LNCaP clone FGC (cell line): ENCODE measurements around the gene CLEC4M.

Source experiments
- DNase-seq: peaks from one replicate; pipeline ENCODE4 v3.0.0-alpha.2; 2011; ENCODE audit warnings: low read depth
- H3K4me3 ChIP-seq: 2 replicates; pipeline ENCODE4 v1.5.1; 2011; ENCODE audit warnings: mild to moderate bottlenecking, low read depth, low read length, control low read depth
- CTCF ChIP-seq: IDR thresholded peaks from 2 replicates; pipeline ENCODE4 v1.5.1; 2012; ENCODE audit warnings: mild to moderate bottlenecking; ENCODE audit not compliant: control insufficient read depth, insufficient read depth; ENCODE audit errors: extremely low read depth

Gene CLEC4M

GRCh38 chr19:7762719-7763293 lies at the start of gene CLEC4M:
Gene CLEC4M, plus strand, starts transcription at chr19:7763243. Its CDS starts 24 bp downstream, at chr19:7763267.
- TF ChIP-seq CTCF: no peak
- no peak for DNase-seq
- H3K4me3 ChIP-seq: no peak within 1 kb of the TSS

GRCh38 chr19:7715671-7716070 lies 47.4 kb upstream of the CLEC4M start:
- DNase-seq: no peak
- H3K4me3 ChIP-seq: no peak overlapping the region
- no peak for TF ChIP-seq CTCF

GRCh38 chr19:7716762-7717161 lies 46.3 kb upstream of the CLEC4M start:
- TF ChIP-seq CTCF: no peak
- DNase-seq: no peak

GRCh38 chr19:7718668-7719067 lies 44.4 kb upstream of the CLEC4M start:
- TF ChIP-seq CTCF: no peak
- H3K4me3 ChIP-seq: no peak overlapping the region
- no peak for DNase-seq

More at GRCh38 chr19:7716762-7717161, 46.3 kb upstream of the CLEC4M start:
- H3K4me3 ChIP-seq: no peak overlapping the region

- no peak for DNase-seq
- no peak overlapping the region for H3K4me3 ChIP-seq
- TF ChIP-seq CTCF: no peak
Measured at GRCh38 chr19:7720351-7720750, 42.7 kb upstream of the CLEC4M start.

GRCh38 chr19:7722231-7722651 lies 40.8 kb upstream of the CLEC4M start:
- no peak for TF ChIP-seq CTCF
- no peak overlapping the region for H3K4me3 ChIP-seq
- no peak for DNase-seq

- DNase-seq: no peak
- no peak for TF ChIP-seq CTCF
- H3K4me3 ChIP-seq: no peak overlapping the region
Measured at GRCh38 chr19:7725791-7726190, 37.3 kb upstream of the CLEC4M start.
